B cell (primary cell): ENCODE results near the gene POC1B. TPM values are rescaled to one million over a fixed set of nuclear protein-coding genes. Genes with fewer than 3 reads are reported as not detected.

ENCODE experiments used
- ATAC-seq: fragments of 200-7000 bp; cut with Tn5 transposase; one replicate; pipeline ENCODE4 v1.10.0; 2021; ENCODE audit warnings: low read depth, mild to moderate bottlenecking, moderate number of reproducible peaks, moderate library complexity
- CTCF ChIA-PET: fragments of 350-600 bp; sonication (Branson Sonifier 250); formaldehyde crosslinking; loops from one replicate; lab custom pipeline; 2021; ENCODE audit warnings: antibody characterized with exemption, inconsistent platforms; lab: Charles Lee
- POLR2A ChIA-PET: fragments of 350-600 bp; sonication (Branson Sonifier 250); formaldehyde crosslinking; loops from one replicate; lab custom pipeline; 2021; ENCODE audit warnings: antibody characterized with exemption; lab: Charles Lee
- DNase-seq: peaks from one replicate; pipeline ENCODE4 v3.0.0; 2013
- H2AFZ ChIP-seq: 2 replicates; pipeline ENCODE4 v1.6.1; 2012; ENCODE audit warnings: mild to moderate bottlenecking, low read depth, low read length; ENCODE audit not compliant: insufficient read depth, poor library complexity, severe bottlenecking
- H3K27ac ChIP-seq, 2 donors: 1 replicate in 1 of 2; 2 replicates in 1 of 2; pipeline ENCODE4 v1.5.1; 2012 to 2013; ENCODE audit warnings: low read length in 2 of 2, mild to moderate bottlenecking in 2 of 2, moderate library complexity in 1 of 2
- H3K27me3 ChIP-seq, 4 experiments: fragments of 200-600 bp in 1 of 4; sonication (generic) in 1 of 4; replicated peaks in 1 of 4; 1 replicate in 2 of 4; 2 replicates in 2 of 4; pipeline versions ENCODE4 v1.6.1 to v1.7.0; 2013 to 2016; ENCODE audit warnings: low read length in 3 of 4, mild to moderate bottlenecking in 2 of 4, mixed read lengths in 1 of 4, moderate library complexity in 1 of 4; ENCODE audit not compliant: insufficient read depth in 4 of 4, control insufficient read depth in 3 of 4; ENCODE audit errors: control extremely low read depth in 1 of 4
- H3K36me3 ChIP-seq, 2 experiments: replicated peaks in 1 of 2; 1 replicate in 1 of 2; 2 replicates in 1 of 2; pipeline versions ENCODE4 v1.6.1 to v1.7.1; 2013; ENCODE audit warnings: low read length in 1 of 2; ENCODE audit not compliant: insufficient read depth in 2 of 2, control insufficient read depth in 1 of 2; ENCODE audit errors: control extremely low read depth in 1 of 2, extremely low read depth in 1 of 2
- H3K4me1 ChIP-seq, 2 donors: fragments of 200-600 bp in 1 of 2; sonication (generic) in 1 of 2; 1 replicate in 1 of 2; 2 replicates in 1 of 2; pipeline versions ENCODE4 v1.5.1 to v1.6.1; 2013 to 2017; ENCODE audit warnings: low read length in 2 of 2; ENCODE audit not compliant: control insufficient read depth in 2 of 2, insufficient read depth in 2 of 2
- H3K4me2 ChIP-seq: replicated peaks from 2 replicates; pipeline ENCODE3; 2012; ENCODE audit warnings: mild to moderate bottlenecking, low read depth, low read length; ENCODE audit not compliant: poor library complexity, severe bottlenecking
- H3K4me3 ChIP-seq, 5 experiments: fragments of 200-600 bp in 1 of 5; sonication (generic) in 1 of 5; 1 replicate in 3 of 5; 2 replicates in 2 of 5; pipeline versions ENCODE4 v1.5.1 to v1.7.0; 2011 to 2016; ENCODE audit warnings: low read length in 4 of 5, mild to moderate bottlenecking in 4 of 5, low read depth in 2 of 5, control low read depth in 1 of 5, moderate library complexity in 1 of 5; ENCODE audit not compliant: insufficient read depth in 1 of 5; ENCODE audit errors: control extremely low read depth in 1 of 5, extremely low read depth in 1 of 5
- H3K79me2 ChIP-seq: fragments of 200-600 bp; sonication (generic); one replicate; pipeline ENCODE4 v1.6.0; 2016; ENCODE audit warnings: low read length; ENCODE audit not compliant: control insufficient read depth, insufficient read depth
- H3K9ac ChIP-seq: fragments of 200-600 bp; sonication (generic); 2 replicates; pipeline ENCODE4 v1.6.1; 2017; ENCODE audit warnings: mild to moderate bottlenecking, low read length, moderate library complexity
- H3K9me3 ChIP-seq, 3 donors: one replicate each; pipeline versions ENCODE4 v1.6.1 to v1.7.1; 2013; ENCODE audit warnings: low read length in 2 of 3; ENCODE audit not compliant: control insufficient read depth in 2 of 3, insufficient read depth in 1 of 3; ENCODE audit errors: control extremely low read depth in 1 of 3
- H4K20me1 ChIP-seq: 2 replicates; pipeline ENCODE4 v1.6.0; 2012; ENCODE audit warnings: mild to moderate bottlenecking, low read length; ENCODE audit not compliant: insufficient read depth, control insufficient read depth, poor library complexity, severe bottlenecking
- H3K27ac Mint-ChIP-seq: one replicate; pipeline ENCODE4 v1.8.0; 2021; ENCODE audit warnings: mixed read lengths
- H3K27me3 Mint-ChIP-seq: one replicate; pipeline ENCODE4 v1.8.0; 2021; ENCODE audit warnings: mixed read lengths
- H3K4me1 Mint-ChIP-seq: one replicate; pipeline ENCODE4 v1.8.0; 2021; ENCODE audit warnings: mixed read lengths
- H3K4me3 Mint-ChIP-seq: one replicate; pipeline ENCODE4 v1.8.0; 2021; ENCODE audit warnings: mixed read lengths
- H3K9me3 Mint-ChIP-seq: one replicate; pipeline ENCODE4 v1.8.0; 2022; ENCODE audit warnings: mixed read lengths; ENCODE audit not compliant: insufficient read depth
- EZH2 ChIP-seq: IDR thresholded peaks from 2 replicates; pipeline ENCODE4 v1.6.1; 2012; ENCODE audit warnings: borderline replicate concordance, low read depth, mild to moderate bottlenecking, moderate library complexity, low read length; ENCODE audit not compliant: insufficient read depth, poor library complexity, severe bottlenecking
- WGBS: methylation state at CpG from one replicate; pipeline ENCODE4 v1.1.5; 2013; ENCODE audit warnings: missing lambda C conversion rate; ENCODE audit not compliant: insufficient coverage; 5-methylcytosine and 5-hydroxymethylcytosine counted together
- intact Hi-C: fragments of 100-400 bp; cut with micrococcal nuclease; formaldehyde crosslinking; loops from one replicate; pipeline ENCODE4 v1.10.0; 2022
- polyA plus RNA-seq: library from polyadenylated mRNA; depleted of rRNA; stranded (reverse); fragments of >200 nt; gene quantifications from 2 replicates; pipeline ENCODE4 v1.2.3, GENCODE V29; 2012
- total RNA-seq, 2 donors: library from RNA; stranded (reverse); fragments of 120-200 nt in 1 of 2; gene quantifications; 1 replicate in 1 of 2; 2 replicates in 1 of 2; pipeline versions ENCODE4 v1.2.3 to v1.2.4, GENCODE V29; 2013 to 2022
- TF ChIP-seq, protein P1 (sequence below): fragments of 200-600 bp; IDR thresholded peaks from one replicate; pipeline ENCODE4 v1.8.0; 2022; ENCODE audit warnings: antibody characterized with exemption, mild to moderate bottlenecking

The POC1B gene
- total and polyA plus RNA-seq, 2 donors (not counting 1 experiment from before 2014, with no cell fraction given), result 12.0 to 39.5 TPM

DNA sequence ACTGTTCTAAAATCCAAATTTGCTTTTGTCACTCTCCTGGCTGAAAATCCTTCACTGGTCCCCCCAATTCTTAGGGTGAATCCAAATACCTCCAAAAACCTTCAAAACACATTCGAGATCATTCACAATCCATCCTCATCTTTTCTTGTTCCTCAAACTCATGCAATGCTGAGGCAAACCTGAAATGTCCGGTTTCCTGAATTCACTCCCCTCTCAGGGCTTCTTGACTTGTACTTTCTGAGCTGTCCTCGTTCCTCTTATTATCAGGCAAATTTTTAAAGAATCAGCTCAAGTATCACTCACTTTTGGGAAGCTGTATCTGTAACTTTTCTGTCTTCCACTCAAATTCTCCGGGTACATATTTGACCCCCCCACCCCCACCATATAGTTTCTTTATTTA lies 88.6 kb downstream of the POC1B start:
- no peak for ATAC-seq
- WGBS, result 79% methylated on average over 3 of the region's 4 CpGs
- TF ChIP-seq, protein P1, sequence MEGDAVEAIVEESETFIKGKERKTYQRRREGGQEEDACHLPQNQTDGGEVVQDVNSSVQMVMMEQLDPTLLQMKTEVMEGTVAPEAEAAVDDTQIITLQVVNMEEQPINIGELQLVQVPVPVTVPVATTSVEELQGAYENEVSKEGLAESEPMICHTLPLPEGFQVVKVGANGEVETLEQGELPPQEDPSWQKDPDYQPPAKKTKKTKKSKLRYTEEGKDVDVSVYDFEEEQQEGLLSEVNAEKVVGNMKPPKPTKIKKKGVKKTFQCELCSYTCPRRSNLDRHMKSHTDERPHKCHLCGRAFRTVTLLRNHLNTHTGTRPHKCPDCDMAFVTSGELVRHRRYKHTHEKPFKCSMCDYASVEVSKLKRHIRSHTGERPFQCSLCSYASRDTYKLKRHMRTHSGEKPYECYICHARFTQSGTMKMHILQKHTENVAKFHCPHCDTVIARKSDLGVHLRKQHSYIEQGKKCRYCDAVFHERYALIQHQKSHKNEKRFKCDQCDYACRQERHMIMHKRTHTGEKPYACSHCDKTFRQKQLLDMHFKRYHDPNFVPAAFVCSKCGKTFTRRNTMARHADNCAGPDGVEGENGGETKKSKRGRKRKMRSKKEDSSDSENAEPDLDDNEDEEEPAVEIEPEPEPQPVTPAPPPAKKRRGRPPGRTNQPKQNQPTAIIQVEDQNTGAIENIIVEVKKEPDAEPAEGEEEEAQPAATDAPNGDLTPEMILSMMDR, result no peak
- TF ChIP-seq EZH2, result no peak
- Histone ChIP-seq H3K4me3 (no peak overlapping the region), H3K9me3 (no peaks in the 10 kb centered on the region), H3K4me2 (no peak overlapping the region), H3K36me3 (peaks cover 0 to 4% of the 10 kb centered on the region in 2 experiments), H3K27ac (no peak overlapping the region), H3K9ac (no peak overlapping the region), H3K27me3 (no peaks in the 10 kb centered on the region), H3K4me1 (no peaks in the 10 kb centered on the region), H3K79me2 (no peaks in the 10 kb centered on the region), H4K20me1 (no peaks in the 10 kb centered on the region), H2AFZ (no peak overlapping the region)
- Mint-ChIP-seq H3K4me1 (no peaks in the 10 kb centered on the region), H3K27ac (no peak overlapping the region), H3K27me3 (no peaks in the 10 kb centered on the region), H3K9me3 (no peaks in the 10 kb centered on the region), H3K4me3 (no peak overlapping the region)
- ChIA-PET CTCF (no interaction called here), POLR2A (no interaction called here)
- no peak for DNase-seq
- intact Hi-C loops, result no loop called here

DNA sequence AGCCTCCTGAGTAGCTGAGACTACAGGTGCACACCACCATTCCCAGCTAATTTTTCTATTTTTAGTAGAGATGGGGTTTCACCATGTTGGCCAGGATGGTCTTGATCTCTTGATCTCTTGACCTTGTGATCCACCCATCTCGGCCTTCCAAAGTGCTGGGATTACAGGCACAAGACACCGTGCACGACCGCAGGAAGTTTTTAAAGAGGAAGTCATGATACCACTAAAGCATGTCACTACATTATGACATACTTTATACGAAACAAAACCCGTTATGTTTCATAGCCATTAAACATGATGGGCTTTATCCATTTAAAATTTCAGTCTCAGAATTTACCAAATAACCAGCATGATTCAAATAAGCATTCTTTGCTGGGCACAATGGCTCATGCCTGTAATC lies 89.8 kb downstream of the POC1B start:
- Histone ChIP-seq H3K4me2 (no peak overlapping the region), H3K9me3 (no peaks in the 10 kb centered on the region), H3K79me2 (no peaks in the 10 kb centered on the region), H2AFZ (no peak overlapping the region), H4K20me1 (no peaks in the 10 kb centered on the region), H3K4me3 (no peak overlapping the region), H3K27ac (no peak overlapping the region), H3K36me3 (peaks cover 0 to 4% of the 10 kb centered on the region in 2 experiments), H3K27me3 (no peaks in the 10 kb centered on the region), H3K4me1 (no peaks in the 10 kb centered on the region), H3K9ac (no peak overlapping the region)
- ChIA-PET POLR2A (no interaction called here), CTCF (interaction anchor here (0.7 kb wide), 1 partner anchor 419 kb away, joined by 3 read pairs; no protein-coding TSS in a partner anchor)
- no peaks in the 10 kb centered on the region for H3K9me3 Mint-ChIP-seq
- DNase-seq (no peak), ATAC-seq (no peak)
- no peak overlapping the region for H3K4me3 Mint-ChIP-seq
- TF ChIP-seq, protein P1, result no peak
- TF ChIP-seq EZH2, result no peak
- H3K4me1 Mint-ChIP-seq, result no peaks in the 10 kb centered on the region
- intact Hi-C loops, result no loop called here
- 100% methylated on average over 6 of the region's 6 CpGs for WGBS
- no peaks in the 10 kb centered on the region for H3K27me3 Mint-ChIP-seq
- H3K27ac Mint-ChIP-seq, result no peak overlapping the region
